Measurements from ENCODE around the gene IQSEC1.

IQSEC1 gene

DNA sequence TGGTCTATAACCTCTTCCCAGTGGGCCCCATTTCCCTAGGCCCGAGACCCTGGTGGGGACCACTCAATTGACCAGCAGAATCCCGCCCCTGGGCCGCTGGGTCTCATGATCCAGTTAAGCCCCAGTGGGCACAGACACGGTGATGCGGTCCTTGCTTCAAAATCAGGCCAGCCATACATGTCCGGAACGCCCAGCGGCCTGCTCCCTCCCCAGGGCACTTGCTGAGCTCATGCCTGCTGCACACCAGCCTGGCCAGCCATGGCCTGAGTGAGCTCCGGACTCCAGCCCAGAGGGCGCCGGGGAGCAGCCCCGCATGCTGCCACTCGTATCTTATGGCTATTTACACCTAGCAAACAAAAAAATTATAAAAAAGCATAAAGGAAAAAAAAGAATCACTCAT, 34.4 kb upstream of the IQSEC1 start:
- no peak for DNase-seq (ENCODE audit: low spot score)

DNA sequence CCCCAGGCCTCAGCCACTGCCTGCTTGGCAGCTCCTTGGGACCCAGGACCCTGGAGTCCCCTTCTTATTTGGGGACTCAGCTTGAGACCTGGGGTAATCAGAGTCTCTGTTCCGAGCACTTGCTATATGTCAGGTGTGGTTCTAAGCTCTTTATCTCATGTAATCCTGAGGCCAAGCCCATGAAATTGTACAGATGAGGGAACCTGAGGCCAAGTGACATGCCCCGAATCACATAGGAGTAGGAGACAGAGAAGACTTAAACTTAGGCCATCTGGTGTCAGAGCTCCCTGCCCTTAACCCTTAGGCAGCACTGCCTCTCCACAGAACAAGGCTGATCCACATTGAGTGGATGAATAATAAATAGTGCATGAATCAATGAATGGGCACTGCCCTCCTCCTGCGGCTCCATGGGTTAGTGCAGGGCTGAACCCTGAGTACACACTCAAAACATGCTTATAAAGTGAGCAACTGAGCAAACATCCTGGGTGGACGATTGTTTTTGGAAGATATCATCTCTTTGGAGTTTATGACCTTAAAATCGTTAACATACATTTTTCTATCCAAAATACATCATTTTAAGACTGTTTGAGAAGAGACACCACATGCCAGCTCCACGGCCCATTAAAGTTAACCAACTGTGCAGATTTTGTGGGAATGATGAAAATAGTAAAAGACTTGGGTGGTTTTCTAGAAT, 33.2 kb upstream of the IQSEC1 start:
- DNase-seq (ENCODE audit: low spot score): no peak

- no peak for DNase-seq (ENCODE audit: low spot score)
These were observed 32.6 kb upstream of the IQSEC1 start for GRCh38 chr3:13105896-13106250.

GRCh38 chr3:13105181-13105895, 32.1 kb upstream of the IQSEC1 start:
- no peak for DNase-seq (ENCODE audit: low spot score)

DNA sequence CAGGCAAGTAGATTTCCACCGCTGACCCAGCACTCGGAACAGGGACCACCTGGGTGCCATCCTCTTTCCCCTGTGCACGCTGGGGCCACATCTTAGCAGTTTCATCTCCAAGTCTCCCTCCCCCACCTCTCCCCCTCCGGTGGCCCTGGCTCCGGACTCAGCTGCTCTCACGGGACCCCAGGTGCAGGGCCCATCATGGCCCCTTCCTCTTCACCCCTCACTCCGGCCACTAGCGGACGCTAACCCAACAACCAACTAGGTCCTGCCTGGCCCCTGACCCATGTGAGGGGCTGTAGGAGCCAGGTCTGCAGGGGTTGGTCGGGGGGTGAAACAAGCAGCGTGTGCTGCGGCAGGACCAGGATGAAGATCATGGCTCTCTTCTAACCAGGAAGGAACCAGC, 31.3 kb upstream of the IQSEC1 start:
- no peak for DNase-seq (ENCODE audit: low spot score)

GRCh38 chr3:13103416-13104058, 30.3 kb upstream of the IQSEC1 start:
- DNase-seq (ENCODE audit: low spot score): no peak

DNA sequence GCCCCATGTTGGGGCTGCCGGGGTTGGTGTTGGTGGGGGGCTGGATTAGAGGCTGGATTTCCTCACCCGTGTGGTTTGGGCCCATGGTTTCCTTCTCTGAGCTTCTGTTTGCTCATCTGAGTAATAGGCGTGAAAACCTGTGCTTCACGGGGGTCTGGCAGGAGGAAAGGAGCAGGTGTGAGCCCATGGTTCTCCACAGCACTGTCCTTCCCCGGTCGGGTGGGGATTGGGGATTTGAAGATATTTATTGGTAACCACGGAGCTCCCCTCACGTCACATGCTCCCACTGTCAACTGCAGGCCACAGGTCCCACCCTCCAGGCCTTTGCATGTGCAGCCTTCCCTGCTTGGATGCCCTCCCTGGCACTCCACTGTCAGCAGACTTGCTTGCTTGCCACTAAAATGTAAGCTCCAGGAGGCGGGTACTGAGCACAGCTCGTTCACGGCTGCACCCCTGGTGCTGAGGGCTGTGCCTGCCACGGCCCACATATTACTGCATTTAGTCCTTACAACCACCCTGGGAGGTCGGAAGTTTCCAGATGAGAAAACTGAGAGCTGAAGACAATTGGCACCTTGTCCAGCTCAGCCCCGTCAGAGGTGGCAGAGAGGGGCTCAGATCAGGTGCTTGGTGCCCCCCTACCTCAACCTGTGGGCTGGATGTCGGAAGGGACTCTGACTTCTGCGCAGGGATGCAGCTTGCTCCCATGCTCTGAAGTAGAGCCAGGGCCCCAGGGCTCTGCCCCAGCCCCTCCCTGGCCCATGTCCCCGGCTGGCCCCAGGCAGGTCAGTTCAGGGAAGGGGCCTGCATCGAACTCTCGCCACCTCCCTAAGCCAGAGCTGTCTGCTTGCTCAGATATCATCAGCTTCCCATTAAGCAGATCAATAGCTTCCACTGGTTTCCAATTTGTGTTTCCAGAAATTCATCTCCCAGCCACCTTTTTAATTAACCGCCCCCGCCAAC, 29.4 kb upstream of the IQSEC1 start:
- no peak for DNase-seq (ENCODE audit: low spot score)

DNA sequence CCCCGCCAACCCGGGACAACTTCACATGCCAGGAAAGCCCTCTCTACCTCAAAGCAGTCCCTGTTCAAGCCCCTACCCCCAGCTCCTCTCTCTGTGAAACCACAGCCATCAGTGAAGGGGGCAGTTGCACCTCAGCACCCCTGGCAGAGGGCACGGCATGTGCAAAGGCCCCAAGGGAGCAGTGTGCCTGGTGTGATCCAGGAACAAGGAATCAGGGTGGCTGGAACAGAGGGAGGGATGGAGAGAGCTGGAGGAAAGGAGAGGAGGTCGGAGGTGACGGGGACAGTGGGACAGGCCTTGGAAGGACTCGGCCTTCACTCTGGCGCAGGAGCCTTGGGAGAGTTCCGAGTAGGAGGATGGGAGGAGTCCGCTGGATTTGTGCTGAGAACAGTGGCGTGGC, 26.5 kb upstream of the IQSEC1 start:
- DNase-seq (ENCODE audit: low spot score): no peak

- no peak for DNase-seq (ENCODE audit: low spot score)
These were observed 25.2 kb upstream of the IQSEC1 start for GRCh38 chr3:13098192-13098988.

GRCh38 chr3:13096356-13096755, 23.1 kb upstream of the IQSEC1 start:
- DNase-seq (ENCODE audit: low spot score): no peak

- DNase-seq (ENCODE audit: low spot score): no peak
These were observed 22.2 kb upstream of the IQSEC1 start for GRCh38 chr3:13095408-13095937.

DNA sequence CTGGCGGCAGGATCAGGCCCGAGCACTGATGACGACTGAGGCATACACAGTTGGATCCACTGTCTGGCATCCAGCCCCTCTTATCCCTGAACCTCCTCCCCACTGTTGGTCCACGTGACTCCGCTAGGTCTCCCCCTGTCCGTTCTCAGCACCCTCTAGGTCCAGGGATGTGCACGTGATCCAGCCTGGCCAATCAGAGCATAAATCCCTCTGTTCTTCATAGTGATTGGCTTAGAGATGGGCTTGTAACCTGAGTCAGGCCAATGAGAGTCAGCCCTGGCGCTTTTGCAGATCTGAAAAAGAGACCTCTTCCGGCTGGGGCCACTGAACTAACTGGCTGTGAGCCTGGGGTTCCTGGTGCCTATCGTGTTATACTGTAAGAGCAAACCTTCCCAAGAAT, 20.5 kb upstream of the IQSEC1 start:
- peak; percentile 19 for DNase-seq (ENCODE audit: low spot score)

- DNase-seq (ENCODE audit: low spot score): no peak
These were observed 19.7 kb upstream of the IQSEC1 start for GRCh38 chr3:13092621-13093617.

DNA sequence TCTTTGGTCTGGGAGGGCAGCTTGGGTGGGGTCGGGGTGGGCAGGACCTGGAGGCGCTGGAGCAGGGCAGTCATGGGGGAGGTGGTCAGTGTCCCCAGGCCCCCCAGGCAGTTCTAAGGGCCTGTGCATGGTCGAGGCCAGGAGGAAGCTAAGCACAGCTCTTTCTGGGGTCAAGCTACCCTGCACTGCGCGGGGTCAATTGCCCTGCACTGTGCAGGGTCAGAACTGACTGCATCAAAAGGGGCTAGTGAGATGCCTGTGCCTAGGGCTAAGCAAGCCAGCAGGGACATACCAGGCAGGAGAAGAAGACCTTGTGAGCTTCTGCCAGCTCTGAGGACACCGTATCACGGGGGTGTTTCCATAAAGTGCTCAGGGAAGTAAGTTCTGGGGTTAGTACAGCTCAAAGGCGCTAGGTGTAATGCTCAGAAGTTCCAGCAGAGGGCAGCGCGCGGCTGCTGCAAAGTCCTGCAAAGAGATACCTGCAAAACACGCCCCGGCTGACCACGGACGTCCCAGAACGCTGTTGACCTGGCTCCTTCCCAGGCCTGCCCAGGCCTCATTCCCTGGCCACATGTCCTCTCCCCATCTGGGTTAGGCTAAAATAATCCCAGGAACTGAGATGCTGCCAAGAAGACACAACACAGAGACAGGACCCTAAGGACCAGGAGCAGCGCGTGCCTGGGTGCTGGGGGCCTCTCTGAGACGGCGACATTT, 18.8 kb upstream of the IQSEC1 start:
- DNase-seq (ENCODE audit: low spot score): peak; percentile 61

- no peak for DNase-seq (ENCODE audit: low spot score)
These were observed 15.1 kb upstream of the IQSEC1 start for GRCh38 chr3:13088028-13089006.

GRCh38 chr3:13087320-13087990, 14.2 kb upstream of the IQSEC1 start:
- DNase-seq (ENCODE audit: low spot score): no peak

DNA sequence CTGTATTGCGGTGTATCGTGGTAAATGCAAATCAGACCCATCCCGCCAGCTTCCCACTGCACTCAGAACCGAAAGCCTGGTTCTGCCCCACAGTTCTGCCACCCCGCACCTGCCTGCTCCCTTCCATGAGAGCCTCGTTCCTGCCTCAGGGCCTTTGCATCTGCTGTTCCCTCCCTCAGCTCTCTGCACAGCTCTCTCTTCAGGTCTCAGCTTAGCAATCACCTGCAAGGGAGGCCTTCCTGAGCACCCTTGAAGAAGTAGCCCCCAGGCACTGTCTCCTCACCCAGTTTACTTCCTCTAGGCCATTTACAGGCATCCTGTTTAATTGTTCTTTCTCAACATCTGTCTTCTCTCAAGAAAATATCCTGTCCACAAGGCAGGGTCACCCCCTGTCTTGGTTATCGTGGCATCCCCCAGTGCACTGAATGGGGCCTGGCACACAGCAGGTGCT, 13.3 kb upstream of the IQSEC1 start:
- DNase-seq (ENCODE audit: low spot score): no peak

Measured in RKO (cell line).